Vagina (tissue), 2 donors: ENCODE data around the gene BNC2.

Experiments
- CTCF ChIP-seq, 3 experiments: fragments of 450-650 bp in 2 of 3; fragments of 200-600 bp in 1 of 3; sonication (generic) in 1 of 3; IDR thresholded peaks; one replicate each; pipeline ENCODE4 v1.5.1; 2017 to 2019; ENCODE audit warnings: antibody characterized with exemption in 3 of 3, mild to moderate bottlenecking in 2 of 3, moderate library complexity in 2 of 3
- POLR2A ChIP-seq, 2 donors: fragments of 450-650 bp; IDR thresholded peaks; one replicate each; pipeline ENCODE4 v1.6.1; 2017; ENCODE audit warnings: antibody characterized with exemption in 2 of 2, mild to moderate bottlenecking in 2 of 2, moderate library complexity in 2 of 2

DNA sequence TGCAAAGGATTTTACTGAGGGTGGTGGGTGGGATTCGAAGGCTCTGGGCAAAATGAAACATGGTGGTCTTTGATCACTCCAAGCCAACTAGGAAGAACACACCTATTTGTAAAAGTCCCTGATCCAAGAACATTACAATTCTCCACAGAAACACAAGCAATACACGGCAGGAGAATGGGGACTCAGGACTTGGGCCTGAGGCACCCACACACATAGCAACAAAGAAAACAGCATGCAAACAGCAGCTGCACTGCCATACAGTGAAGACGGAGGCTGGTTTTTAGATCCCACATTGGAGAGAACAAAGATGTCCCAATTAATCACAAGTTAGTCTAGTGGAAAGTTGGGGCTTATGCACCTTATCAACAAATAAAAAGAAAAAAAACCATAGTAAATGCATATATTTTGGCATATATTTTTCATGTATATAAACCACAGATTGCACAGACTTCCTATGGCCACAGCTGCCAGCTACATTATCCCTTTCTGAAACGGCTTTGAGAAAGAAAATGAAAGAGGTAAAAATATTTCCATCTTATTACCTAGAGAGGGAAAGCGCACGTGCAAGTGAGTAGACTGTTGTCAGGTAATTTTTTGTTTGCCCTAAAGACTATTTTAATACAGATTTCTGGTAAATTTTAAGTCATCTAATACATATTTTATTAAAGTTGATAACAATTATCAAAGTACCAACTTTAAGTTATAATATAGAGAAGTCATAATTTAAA, 410.9 kb downstream of the BNC2 start:
- TF ChIP-seq POLR2A (IDR thresholded peaks at IDR 0.05) (no peak), CTCF (IDR thresholded peaks at IDR 0.05) (no peak)
